ENCODE results near the gene KCNK13.

Gene KCNK13

GRCh38 chr14:90060312-90060964 is 1.4 kb upstream of the KCNK13 start (continued):
- peak; percentile 81 for TF ChIP-seq ZNF692 (tag by site-specific recombination; IDR thresholded peaks at IDR 0.05)
- TF ChIP-seq ZNF423 (tag by site-specific recombination; IDR thresholded peaks at IDR 0.05) = no peak
- peak; percentile 98 for TF ChIP-seq ZBTB17 (tag by site-specific recombination; IDR thresholded peaks at IDR 0.05)
- no peak for TF ChIP-seq ZNF658 (tag by site-specific recombination; IDR thresholded peaks at IDR 0.05)
- TF ChIP-seq BCL6B (tag by site-specific recombination; IDR thresholded peaks at IDR 0.05) = no peak
- no peak for TF ChIP-seq OVOL3 (tag by site-specific recombination; IDR thresholded peaks at IDR 0.05)
- no peak for TF ChIP-seq ZNF518A (tag by site-specific recombination; conservative IDR thresholded peaks at IDR 0.05; ENCODE audit: low read depth)
- 0 out of 2 replicates have a peak, but pooled peaks have one; percentile 9 for TF ChIP-seq KLF1 (tag by site-specific recombination; IDR thresholded peaks at IDR 0.05)
- TF ChIP-seq ZFHX2 (tag by site-specific recombination; conservative IDR thresholded peaks at IDR 0.05) = peak; percentile 99
- no peak for TF ChIP-seq ZNF433 (tag by site-specific recombination; IDR thresholded peaks at IDR 0.05; ENCODE audit: low read depth)
- TF ChIP-seq GLIS1 (tag by site-specific recombination; IDR thresholded peaks at IDR 0.05) = peak; percentile 51; the same call in 1 of the 2 replicates
- TF ChIP-seq ZNF10 (tag by site-specific recombination; IDR thresholded peaks at IDR 0.05) = no peak
- TF ChIP-seq ZNF214 (tag by site-specific recombination; IDR thresholded peaks at IDR 0.05; ENCODE audit: borderline replicate concordance) = no peak
- TF ChIP-seq ZNF19 (tag by site-specific recombination; IDR thresholded peaks at IDR 0.05; ENCODE audit: low read depth) = no peak
- TF ChIP-seq ZNF221 (tag by site-specific recombination; IDR thresholded peaks at IDR 0.05; ENCODE audit: borderline replicate concordance) = no peak
- TF ChIP-seq ZNF354C (tag by site-specific recombination; IDR thresholded peaks at IDR 0.05; ENCODE audit: borderline replicate concordance, low read depth) = no peak
- TF ChIP-seq AEBP2 (tag by site-specific recombination; IDR thresholded peaks at IDR 0.05; ENCODE audit: borderline replicate concordance) = no peak
- TF ChIP-seq ZNF362 (tag by site-specific recombination; IDR thresholded peaks at IDR 0.05) = no peak
- TF ChIP-seq HOXA7 (CRISPR knock-in tag; IDR thresholded peaks at IDR 0.05; ENCODE audit: borderline replicate concordance) = no peak
- TF ChIP-seq ZNF302 (tag by site-specific recombination; IDR thresholded peaks at IDR 0.05; ENCODE audit: low read depth) = no peak
- no peak for TF ChIP-seq ZNF664 (tag by site-specific recombination; IDR thresholded peaks at IDR 0.05)
- peak; percentile 56; the same call in 1 of the 2 replicates for TF ChIP-seq ZNF366 (tag by site-specific recombination; conservative IDR thresholded peaks at IDR 0.05)
- no peak for TF ChIP-seq ZNF555 (tag by site-specific recombination; conservative IDR thresholded peaks at IDR 0.05)
- TF ChIP-seq ZNF223 (tag by site-specific recombination; IDR thresholded peaks at IDR 0.05) = no peak
- no peak for TF ChIP-seq ZSCAN23 (tag by site-specific recombination; IDR thresholded peaks at IDR 0.05)
- no peak for TF ChIP-seq SETDB1 (IDR thresholded peaks at IDR 0.05; ENCODE audit: insufficient read length, low read length)
- TF ChIP-seq PRDM1 (tag by site-specific recombination; IDR thresholded peaks at IDR 0.05) = no peak
- TF ChIP-seq OSR2 (tag by site-specific recombination; IDR thresholded peaks at IDR 0.05) = no peak; the same call in 1 of the 2 replicates
- TF ChIP-seq ZNF548 (tag by site-specific recombination; IDR thresholded peaks at IDR 0.05) = no peak
- 0 out of 2 replicates have a peak, but pooled peaks have one; percentile 52 for TF ChIP-seq ZFP69B (tag by site-specific recombination; IDR thresholded peaks at IDR 0.05)
- no peak for TF ChIP-seq ZNF670 (tag by site-specific recombination; IDR thresholded peaks at IDR 0.05; ENCODE audit: low read depth)

Measured in HEK293 (cell line).